GM18870 (cell line): Measurements from ENCODE around the gene LRRFIP1.

ENCODE experiments used
- ATAC-seq: cut with Tn5 transposase; IDR thresholded peaks from one replicate; pipeline ENCODE4 v1.9.1; 2021; ENCODE audit warnings: moderate library complexity; ENCODE audit not compliant: unreplicated experiment

LRRFIP1 gene

GRCh38 chr2:237819231-237819630 lies 191.8 kb downstream of the LRRFIP1 start:
- no peak for ATAC-seq

GRCh38 chr2:237820421-237820820 lies 193.0 kb downstream of the LRRFIP1 start:
- no peak for ATAC-seq

- no peak for ATAC-seq
Observed at GRCh38 chr2:237823544-237823943, 196.2 kb downstream of the LRRFIP1 start.

- ATAC-seq, result no peak
Observed at GRCh38 chr2:237824085-237824484, 196.7 kb downstream of the LRRFIP1 start.

- ATAC-seq, result no peak
Observed at GRCh38 chr2:237827421-237827987, 200.1 kb downstream of the LRRFIP1 start.
